Mesendoderm (in vitro differentiated cells): ENCODE measurements around the gene CSF1R.
"Not testable (repeated sequence)": the region's sequence is repeated elsewhere in the genome, so short reads cannot be mapped to it uniquely, and the experiment has no call there.

Experiments used
- DNase-seq: peaks from one replicate; pipeline ENCODE4 v3.0.0; 2013
- H2AK5ac ChIP-seq: 2 replicates; pipeline ENCODE4 v1.6.1; 2013; ENCODE audit warnings: low read length, inconsistent platforms
- H2BK120ac ChIP-seq: 2 replicates; pipeline ENCODE4 v1.6.1; 2013; ENCODE audit warnings: low read depth, mild to moderate bottlenecking, low read length, moderate library complexity, mixed read lengths
- H2BK15ac ChIP-seq: replicated peaks from 2 replicates; pipeline ENCODE4 v1.6.1; 2013; ENCODE audit warnings: low read depth, mild to moderate bottlenecking, moderate library complexity
- H2BK5ac ChIP-seq: 2 replicates; pipeline ENCODE4 v1.6.1; 2013; ENCODE audit warnings: low read length, inconsistent platforms
- H3K18ac ChIP-seq: 2 replicates; pipeline ENCODE4 v1.6.1; 2013; ENCODE audit warnings: mild to moderate bottlenecking, low read length, mixed read lengths
- H3K23ac ChIP-seq: one replicate; pipeline ENCODE4 v1.6.1; 2013; ENCODE audit warnings: low read length
- H3K27ac ChIP-seq: 2 replicates; pipeline ENCODE4 v1.5.1; 2013; ENCODE audit warnings: low read depth, mild to moderate bottlenecking, inconsistent platforms, low read length, moderate library complexity
- H3K27me3 ChIP-seq: 2 replicates; pipeline ENCODE4 v1.6.1; 2013; ENCODE audit warnings: low read length, control low read depth, mild to moderate bottlenecking, inconsistent platforms; ENCODE audit not compliant: insufficient read depth, poor library complexity
- H3K36me3 ChIP-seq: 2 replicates; pipeline ENCODE4 v1.6.1; 2013; ENCODE audit warnings: low read length, inconsistent platforms; ENCODE audit not compliant: control insufficient read depth, insufficient read depth
- H3K4ac ChIP-seq: one replicate; pipeline ENCODE4 v1.6.1; 2013; ENCODE audit warnings: low read depth, mild to moderate bottlenecking, low read length, moderate library complexity
- H3K4me1 ChIP-seq: 2 replicates; pipeline ENCODE4 v1.6.1; 2013; ENCODE audit warnings: low read depth, low read length, inconsistent platforms; ENCODE audit not compliant: control insufficient read depth
- H3K4me2 ChIP-seq: 2 replicates; pipeline ENCODE4 v1.6.1; 2013; ENCODE audit warnings: low read length
- H3K4me3 ChIP-seq: 2 replicates; pipeline ENCODE4 v1.5.1; 2013; ENCODE audit warnings: mild to moderate bottlenecking, low read length
- H3K56ac ChIP-seq: one replicate; pipeline ENCODE4 v1.6.1; 2013; ENCODE audit warnings: low read length
- H3K79me1 ChIP-seq: 2 replicates; pipeline ENCODE4 v1.6.1; 2013; ENCODE audit warnings: low read length, inconsistent platforms
- H3K79me2 ChIP-seq: 2 replicates; pipeline ENCODE4 v1.6.1; 2013; ENCODE audit warnings: mild to moderate bottlenecking, low read length; ENCODE audit not compliant: control insufficient read depth, insufficient read depth
- H3K9ac ChIP-seq: 2 replicates; pipeline ENCODE4 v1.6.1; 2013; ENCODE audit warnings: low read length, inconsistent platforms
- H4K5ac ChIP-seq: one replicate; pipeline ENCODE4 v1.6.1; 2013; ENCODE audit warnings: low read length
- H4K8ac ChIP-seq: one replicate; pipeline ENCODE4 v1.6.1; 2013; ENCODE audit warnings: low read depth, mild to moderate bottlenecking, control low read depth, low read length, moderate library complexity
- WGBS: extraction: QIAGEN DNeasy Blood & Tissue Kit; methylation state at CpG from one replicate; pipeline ENCODE4 v1.1.7; 2013; ENCODE audit warnings: low lambda C conversion rate, missing lambda C conversion rate; ENCODE audit not compliant: insufficient coverage; ENCODE audit errors: extremely low coverage; 5-methylcytosine and 5-hydroxymethylcytosine counted together

Gene CSF1R

DNA sequence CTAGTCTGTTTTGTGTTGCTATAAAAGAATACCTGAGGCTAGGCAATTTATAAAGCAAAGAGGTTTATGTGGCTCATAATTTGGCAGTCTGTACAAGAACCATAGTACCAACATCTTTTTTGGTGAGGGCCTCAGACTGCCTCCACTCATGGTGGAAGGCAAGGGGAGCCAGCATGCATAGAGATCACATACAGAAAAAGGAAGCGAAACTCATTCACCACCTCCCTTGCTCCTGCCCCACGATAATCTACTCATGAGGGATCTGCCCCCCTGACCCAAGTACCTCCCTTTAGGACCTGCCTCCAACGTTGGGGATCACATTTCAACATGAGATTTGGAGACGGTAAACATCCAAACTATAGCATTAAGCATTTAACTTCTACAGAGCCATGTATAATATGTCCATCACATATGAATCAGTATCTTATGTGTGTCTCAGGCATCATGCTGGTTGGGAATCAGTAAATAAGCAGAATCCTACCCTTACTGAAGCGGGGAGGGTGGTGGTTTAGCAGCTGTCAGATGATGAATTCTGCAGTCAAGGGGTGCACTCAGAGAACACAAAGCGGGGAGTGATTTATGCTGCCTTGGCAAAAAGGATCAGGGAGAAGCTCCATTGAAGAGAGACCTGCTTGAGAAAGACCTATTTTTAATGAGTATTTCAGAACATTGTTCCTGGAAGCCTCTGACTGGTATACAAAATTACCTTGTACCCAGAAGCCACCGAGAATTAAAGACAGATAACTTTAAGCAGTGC is 51.0 kb downstream of the CSF1R start:
- H3K4me2 ChIP-seq: no peak overlapping the region
- H3K23ac ChIP-seq: no peak overlapping the region
- no peak overlapping the region for H2BK120ac ChIP-seq
- no peak overlapping the region for H2BK5ac ChIP-seq
- no peak overlapping the region for H3K18ac ChIP-seq
- no peak overlapping the region for H2AK5ac ChIP-seq
- no peaks in the 10 kb centered on the region for H3K4me1 ChIP-seq
- H3K4ac ChIP-seq: no peak overlapping the region
- H3K36me3 ChIP-seq: peaks cover 9% of the 10 kb centered on the region
- DNase-seq: no peak
- no peaks in the 10 kb centered on the region for H3K27me3 ChIP-seq
- H4K5ac ChIP-seq: no peak overlapping the region
- no peak overlapping the region for H3K56ac ChIP-seq
- H3K79me1 ChIP-seq: no peaks in the 10 kb centered on the region
- H4K8ac ChIP-seq: no peak overlapping the region
- H2BK15ac ChIP-seq: no peak overlapping the region
- no CpG with 5 or more reads among the region's 7 CpGs for WGBS
- H3K9ac ChIP-seq: no peak overlapping the region
- no peak overlapping the region for H3K4me3 ChIP-seq
- no peak overlapping the region for H3K27ac ChIP-seq
- H3K79me2 ChIP-seq: no peaks in the 10 kb centered on the region

DNA sequence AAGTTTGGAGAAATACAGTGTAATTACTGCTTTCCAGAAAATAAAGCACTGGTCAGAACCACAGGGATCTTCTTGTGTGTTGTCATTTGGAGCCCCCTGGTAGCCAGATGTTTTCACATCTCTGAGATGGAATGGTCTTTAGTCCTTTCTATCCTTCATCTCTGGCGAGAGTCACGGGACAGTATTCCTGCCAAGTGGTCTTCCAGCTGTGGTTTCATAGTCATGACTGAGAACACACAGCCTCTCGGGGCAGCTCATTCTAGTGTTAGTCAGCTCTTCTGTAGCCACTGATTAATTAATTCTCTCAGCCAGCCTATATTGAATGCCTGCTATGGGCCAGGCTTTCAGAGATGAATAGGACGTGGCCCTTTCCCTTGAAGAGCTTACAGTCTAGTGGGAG is 51.7 kb downstream of the CSF1R start:
- Histone ChIP-seq H2BK120ac (no peak overlapping the region), H4K5ac (no peak overlapping the region), H3K27me3 (no peaks in the 10 kb centered on the region), H3K23ac (no peak overlapping the region), H2BK15ac (no peak overlapping the region), H3K27ac (no peak overlapping the region), H3K56ac (no peak overlapping the region), H2AK5ac (no peak overlapping the region), H3K9ac (no peak overlapping the region), H3K79me1 (no peaks in the 10 kb centered on the region), H2BK5ac (no peak overlapping the region), H3K4me3 (no peak overlapping the region), H3K18ac (no peak overlapping the region), H3K79me2 (no peaks in the 10 kb centered on the region), H4K8ac (no peak overlapping the region), H3K4me2 (no peak overlapping the region), H3K4ac (no peak overlapping the region), H3K4me1 (no peaks in the 10 kb centered on the region), H3K36me3 (peaks cover 9% of the 10 kb centered on the region)
- WGBS: no CpG with 5 or more reads among the region's 4 CpGs
- DNase-seq: no peak

DNA sequence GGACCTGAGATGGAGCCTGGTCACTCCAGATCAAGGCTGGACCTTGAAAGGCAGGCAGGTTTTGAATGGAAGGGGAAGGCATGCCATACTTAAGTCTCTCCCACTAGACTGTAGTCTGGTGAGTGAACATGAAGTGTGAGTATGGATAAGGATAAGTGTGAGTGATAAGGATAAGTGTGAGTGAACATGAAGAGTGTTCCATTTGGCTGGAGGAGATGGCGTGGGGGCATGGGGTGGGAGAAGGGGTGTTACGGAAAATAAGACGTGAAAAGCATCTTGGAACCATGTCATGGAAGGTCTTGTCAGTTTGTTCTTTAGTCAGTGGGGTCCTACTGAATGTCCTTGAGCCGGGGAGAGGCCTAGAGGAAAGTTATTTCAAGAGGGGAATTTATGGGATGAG is 53.0 kb downstream of the CSF1R start:
- Histone ChIP-seq H3K4me1 (no peaks in the 10 kb centered on the region), H4K8ac (no peak overlapping the region), H3K18ac (no peak overlapping the region), H2BK120ac (no peak overlapping the region), H3K4me2 (no peak overlapping the region), H3K4me3 (no peak overlapping the region), H3K9ac (no peak overlapping the region), H3K23ac (no peak overlapping the region), H4K5ac (no peak overlapping the region), H3K36me3 (peaks cover 9% of the 10 kb centered on the region), H2AK5ac (no peak overlapping the region), H3K4ac (no peak overlapping the region), H3K27me3 (no peaks in the 10 kb centered on the region), H3K56ac (no peak overlapping the region), H3K79me1 (no peaks in the 10 kb centered on the region), H3K27ac (no peak overlapping the region), H2BK5ac (no peak overlapping the region), H2BK15ac (no peak overlapping the region), H3K79me2 (no peaks in the 10 kb centered on the region)
- DNase-seq: no peak
- 100% methylated on average over 2 of the region's 4 CpGs for WGBS

DNA sequence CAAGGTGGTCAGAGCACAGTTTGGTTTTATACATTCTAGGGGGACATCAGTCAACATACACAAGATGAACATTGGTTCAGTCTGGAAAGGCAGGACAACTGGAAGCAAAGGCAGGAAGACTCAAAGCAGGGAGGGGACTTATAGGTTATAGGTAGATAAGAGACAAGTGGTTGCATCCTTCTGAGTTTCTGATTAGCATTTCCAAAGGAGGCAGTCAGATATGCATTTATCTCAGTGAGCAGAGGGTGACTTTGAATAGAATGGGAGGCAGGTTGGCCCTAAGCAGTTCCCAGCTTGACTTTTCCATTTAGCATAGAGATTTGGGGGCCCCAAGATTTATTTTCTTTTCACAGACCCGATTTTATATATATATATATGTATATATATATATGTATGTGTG is 58.3 kb downstream of the CSF1R start:
- not testable (repeated sequence) for H3K4ac ChIP-seq, H4K8ac ChIP-seq, H3K27me3 ChIP-seq, H3K4me3 ChIP-seq, H3K23ac ChIP-seq, H3K27ac ChIP-seq, H3K79me1 ChIP-seq, H3K56ac ChIP-seq, H2AK5ac ChIP-seq, H3K18ac ChIP-seq, H3K4me2 ChIP-seq, H3K79me2 ChIP-seq, H2BK5ac ChIP-seq, H2BK15ac ChIP-seq, H4K5ac ChIP-seq, H2BK120ac ChIP-seq, H3K9ac ChIP-seq, H3K4me1 ChIP-seq
- no CpG with 5 or more reads among the region's 1 CpG for WGBS
- peak; percentile 16 for DNase-seq
- peaks cover 11% of the 10 kb centered on the region for H3K36me3 ChIP-seq

DNA sequence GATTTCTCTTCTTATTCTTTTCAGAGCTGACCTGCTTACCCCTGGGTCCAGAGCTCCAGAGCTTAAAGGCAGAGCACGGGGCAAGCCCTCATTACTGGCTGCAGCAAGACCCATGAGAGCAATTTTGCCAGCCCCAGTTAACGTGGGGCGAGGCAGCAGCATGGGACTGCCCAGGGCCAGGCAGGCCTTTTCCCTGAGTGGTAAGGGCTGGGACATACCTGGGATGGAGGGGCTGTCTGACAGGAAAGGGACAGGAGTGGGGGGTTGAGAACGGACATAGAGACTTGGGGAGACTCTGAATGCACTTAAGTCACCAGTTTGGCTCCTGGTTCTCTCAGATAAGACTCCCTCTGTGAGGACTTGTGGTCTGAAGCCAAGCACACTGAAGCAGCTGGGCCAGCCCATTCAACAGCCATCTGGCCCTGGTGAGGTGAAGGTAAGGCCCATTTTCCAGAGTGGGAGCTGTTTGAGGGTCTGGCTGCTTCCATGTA is 59.6 kb downstream of the CSF1R start:
- Histone ChIP-seq H3K79me1 (no peaks in the 10 kb centered on the region), H3K18ac (no peak overlapping the region), H4K8ac (no peak overlapping the region), H3K23ac (no peak overlapping the region), H2BK120ac (no peak overlapping the region), H3K4me2 (no peak overlapping the region), H3K36me3 (peaks cover 7% of the 10 kb centered on the region), H3K56ac (no peak overlapping the region), H3K4me1 (no peaks in the 10 kb centered on the region), H2AK5ac (no peak overlapping the region), H3K4ac (no peak overlapping the region), H4K5ac (no peak overlapping the region), H3K27ac (no peak overlapping the region), H3K4me3 (no peak overlapping the region), H2BK15ac (no peak overlapping the region), H3K9ac (no peak overlapping the region), H3K27me3 (no peaks in the 10 kb centered on the region), H2BK5ac (no peak overlapping the region), H3K79me2 (no peaks in the 10 kb centered on the region)
- WGBS: no CpG with 5 or more reads among the region's 4 CpGs
- no peak for DNase-seq
